AG09309 (cell line): ENCODE measurements around the gene VIP.

Experiments
- DNase-seq: peaks from one replicate; pipeline ENCODE4 v3.0.0-alpha.2; 2010; ENCODE audit warnings: low read depth
- H3K4me3 ChIP-seq: 2 replicates; pipeline ENCODE4 v1.5.1; 2011; ENCODE audit warnings: mild to moderate bottlenecking, low read depth, low read length, moderate library complexity; ENCODE audit not compliant: control insufficient read depth
- CTCF ChIP-seq: IDR thresholded peaks from 2 replicates; pipeline ENCODE4 v1.5.1; 2011; ENCODE audit warnings: mild to moderate bottlenecking, low read depth, low read length, inconsistent platforms; ENCODE audit not compliant: insufficient read depth, control insufficient read depth; ENCODE audit errors: missing control alignments

Gene VIP

GRCh38 chr6:152721956-152722355 is 28.6 kb upstream of the VIP start:
- TF ChIP-seq CTCF: no peak
- no peak for DNase-seq
- H3K4me3 ChIP-seq: no peak overlapping the region

- peak; percentile 34 for DNase-seq
- no peak overlapping the region for H3K4me3 ChIP-seq
- no peak for TF ChIP-seq CTCF
Observed at GRCh38 chr6:152723398-152723797, 27.2 kb upstream of the VIP start.

GRCh38 chr6:152726313-152726712 is 24.3 kb upstream of the VIP start:
- DNase-seq: no peak
- TF ChIP-seq CTCF: no peak
- no peak overlapping the region for H3K4me3 ChIP-seq

GRCh38 chr6:152727507-152727906 is 23.1 kb upstream of the VIP start:
- no peak for TF ChIP-seq CTCF
- no peak for DNase-seq
- H3K4me3 ChIP-seq: no peak overlapping the region

GRCh38 chr6:152734630-152735029 is 16.0 kb upstream of the VIP start:
- TF ChIP-seq CTCF: no peak
- no peak overlapping the region for H3K4me3 ChIP-seq
- DNase-seq: no peak

GRCh38 chr6:152736687-152737273 is 13.8 kb upstream of the VIP start:
- H3K4me3 ChIP-seq: no peak overlapping the region
- TF ChIP-seq CTCF: no peak
- DNase-seq: no peak
